Colonic mucosa (tissue), 4 donors: ENCODE measurements around the gene GRAP. TPM values are rescaled to one million over a fixed set of nuclear protein-coding genes. Genes with fewer than 3 reads are reported as not detected.
"Not testable (repeated sequence)": the region's sequence is repeated elsewhere in the genome, so short reads cannot be mapped to it uniquely, and the experiment has no call there.

ENCODE experiments used
- DNase-seq: peaks from one replicate; pipeline ENCODE4 v3.0.0-alpha.2; 2020
- H3K27ac ChIP-seq: fragments of 200-600 bp; one replicate; pipeline ENCODE4 v1.8.0; 2021
- H3K27me3 ChIP-seq: fragments of 200-600 bp; one replicate; pipeline ENCODE4 v1.8.0; 2021
- H3K36me3 ChIP-seq: fragments of 200-600 bp; one replicate; pipeline ENCODE4 v1.8.0; 2021
- H3K4me1 ChIP-seq: fragments of 200-600 bp; one replicate; pipeline ENCODE4 v1.8.0; 2021; ENCODE audit warnings: mild to moderate bottlenecking
- H3K4me3 ChIP-seq: fragments of 200-600 bp; one replicate; pipeline ENCODE4 v1.8.0; 2021
- H3K9ac ChIP-seq, 2 donors: one replicate each; pipeline ENCODE4 v1.7.0; 2013; ENCODE audit warnings: control low read depth in 2 of 2, low read depth in 2 of 2, low read length in 2 of 2
- H3K9me3 ChIP-seq: fragments of 200-600 bp; one replicate; pipeline ENCODE4 v1.8.0; 2021
- intact Hi-C: fragments of 100-400 bp; cut with DNase I; formaldehyde crosslinking; loops from one replicate; pipeline ENCODE4 v1.14.1; 2022
- total RNA-seq, 2 donors: library from RNA; stranded (reverse); fragmentation: NEBNext Ultra II Directional in 1 of 2; extraction: Animal tissue kit (Norgen Biotek cat#: 25700) in 1 of 2; gene quantifications; one replicate each; pipeline ENCODE4 v1.2.1, GENCODE V29; 2021
- TF ChIP-seq, protein P1 (sequence below): fragments of 200-600 bp; IDR thresholded peaks from one replicate; pipeline ENCODE4 v1.8.0; 2022; ENCODE audit warnings: antibody characterized with exemption, mild to moderate bottlenecking
- donor health status: healthy.
- donor health status: DM: no; HTN: no; CAD: no.
- donor health status: DM: no; HTN: no; CAD: no.

GRAP gene
- total RNA-seq, 2 donors from 2014 or later, result 0.93 to 1.1 TPM

DNA sequence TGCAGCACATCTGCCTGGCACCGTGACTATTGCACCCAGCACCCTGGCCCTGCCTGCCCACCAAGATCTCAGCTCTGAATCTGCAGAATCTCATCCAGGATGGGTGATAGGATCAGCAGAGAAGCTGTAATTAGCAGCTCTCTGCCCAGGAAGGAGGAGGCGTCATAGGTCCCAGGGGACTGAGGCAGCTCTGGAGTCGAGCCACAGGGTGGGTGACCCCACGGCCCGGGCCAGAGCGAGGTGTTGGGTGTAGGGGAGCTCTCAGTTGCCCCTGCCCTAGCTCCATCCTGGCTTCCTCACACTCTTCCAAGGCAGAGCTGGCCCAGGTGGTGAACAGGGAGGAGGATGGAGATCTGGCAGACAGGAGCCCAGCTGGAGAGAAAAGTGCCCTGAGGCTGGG, 24.0 kb downstream of the GRAP start:
- Histone ChIP-seq H3K9me3 (no peaks in the 10 kb centered on the region), H3K36me3 (no peaks in the 10 kb centered on the region), H3K9ac (no peak overlapping the region), H3K27ac (no peak overlapping the region), H3K4me1 (peaks cover 3% of the 10 kb centered on the region), H3K27me3 (no peaks in the 10 kb centered on the region), H3K4me3 (no peak overlapping the region)
- no peak for DNase-seq
- intact Hi-C loops, result loop anchor here (10.0 kb wide), 1 partner anchor 58 kb away; no protein-coding TSS in a partner anchor
- TF ChIP-seq, protein P1, sequence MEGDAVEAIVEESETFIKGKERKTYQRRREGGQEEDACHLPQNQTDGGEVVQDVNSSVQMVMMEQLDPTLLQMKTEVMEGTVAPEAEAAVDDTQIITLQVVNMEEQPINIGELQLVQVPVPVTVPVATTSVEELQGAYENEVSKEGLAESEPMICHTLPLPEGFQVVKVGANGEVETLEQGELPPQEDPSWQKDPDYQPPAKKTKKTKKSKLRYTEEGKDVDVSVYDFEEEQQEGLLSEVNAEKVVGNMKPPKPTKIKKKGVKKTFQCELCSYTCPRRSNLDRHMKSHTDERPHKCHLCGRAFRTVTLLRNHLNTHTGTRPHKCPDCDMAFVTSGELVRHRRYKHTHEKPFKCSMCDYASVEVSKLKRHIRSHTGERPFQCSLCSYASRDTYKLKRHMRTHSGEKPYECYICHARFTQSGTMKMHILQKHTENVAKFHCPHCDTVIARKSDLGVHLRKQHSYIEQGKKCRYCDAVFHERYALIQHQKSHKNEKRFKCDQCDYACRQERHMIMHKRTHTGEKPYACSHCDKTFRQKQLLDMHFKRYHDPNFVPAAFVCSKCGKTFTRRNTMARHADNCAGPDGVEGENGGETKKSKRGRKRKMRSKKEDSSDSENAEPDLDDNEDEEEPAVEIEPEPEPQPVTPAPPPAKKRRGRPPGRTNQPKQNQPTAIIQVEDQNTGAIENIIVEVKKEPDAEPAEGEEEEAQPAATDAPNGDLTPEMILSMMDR, result no peak

DNA sequence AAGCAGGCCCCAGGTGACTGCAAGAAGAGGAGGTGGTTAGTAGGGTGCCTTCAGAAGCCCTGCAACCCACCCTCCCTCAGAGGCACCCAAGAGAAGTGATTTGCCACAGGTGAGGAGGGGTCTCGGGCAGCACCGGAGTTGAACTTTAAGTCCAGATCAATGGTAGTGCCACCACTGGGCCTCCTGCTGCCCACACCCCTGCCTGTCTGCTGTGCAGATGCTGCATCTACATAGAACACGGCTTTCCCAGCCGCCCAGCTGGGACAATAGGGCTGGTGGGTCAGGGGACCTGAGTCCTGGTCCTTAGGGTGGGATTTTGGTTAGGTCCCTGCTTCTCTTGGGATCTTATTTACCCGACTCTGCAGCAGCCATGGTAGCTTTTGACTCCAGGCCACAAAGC, 24.6 kb downstream of the GRAP start:
- DNase-seq, result no peak
- no peaks in the 10 kb centered on the region for H3K9me3 ChIP-seq
- TF ChIP-seq, protein P1, result no peak

DNA sequence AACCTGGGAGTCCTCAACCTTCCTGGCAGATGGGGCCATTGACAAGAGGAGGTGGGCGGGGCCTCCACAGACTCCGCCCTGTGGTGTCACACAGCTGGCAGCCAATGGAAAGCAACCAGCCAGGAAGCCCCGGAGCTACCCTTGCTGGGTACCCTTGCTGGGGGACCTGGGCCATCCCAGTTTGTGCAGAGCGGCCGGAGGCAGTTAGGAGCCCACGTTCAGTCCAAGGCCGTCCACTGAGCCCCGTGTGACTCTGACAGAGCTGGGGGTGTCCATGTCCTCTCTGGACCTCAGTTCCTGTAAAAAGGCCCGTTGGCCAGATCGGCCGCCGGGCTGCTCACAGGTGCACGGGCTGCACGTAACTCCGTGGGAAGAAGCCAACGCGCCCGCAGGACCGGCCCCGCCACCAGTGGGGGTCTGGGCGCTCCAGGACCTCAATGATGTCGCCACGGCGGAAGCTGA, 25.1 kb downstream of the GRAP start:
- no peak overlapping the region for H3K9ac ChIP-seq
- no peaks in the 10 kb centered on the region for H3K27me3 ChIP-seq
- TF ChIP-seq, protein P1, result no peak
- intact Hi-C loops, result loop anchor here (10.0 kb wide), 1 partner anchor 57 kb away; no protein-coding TSS in a partner anchor
- H3K27ac ChIP-seq, result no peak overlapping the region
- no peaks in the 10 kb centered on the region for H3K9me3 ChIP-seq
- no peaks in the 10 kb centered on the region for H3K36me3 ChIP-seq
- no peak for DNase-seq
- H3K4me1 ChIP-seq, result peaks cover 4% of the 10 kb centered on the region
- H3K4me3 ChIP-seq, result no peak overlapping the region

More for the DNA sequence above, 24.6 kb downstream of the GRAP start:
- H3K9ac ChIP-seq, result no peak overlapping the region
- intact Hi-C loops, result loop anchor here (10.0 kb wide), 1 partner anchor 57 kb away; no protein-coding TSS in a partner anchor
- H3K4me3 ChIP-seq, result no peak overlapping the region
- no peak overlapping the region for H3K27ac ChIP-seq
- peaks cover 4% of the 10 kb centered on the region for H3K4me1 ChIP-seq
- no peaks in the 10 kb centered on the region for H3K27me3 ChIP-seq
- no peaks in the 10 kb centered on the region for H3K36me3 ChIP-seq

DNA sequence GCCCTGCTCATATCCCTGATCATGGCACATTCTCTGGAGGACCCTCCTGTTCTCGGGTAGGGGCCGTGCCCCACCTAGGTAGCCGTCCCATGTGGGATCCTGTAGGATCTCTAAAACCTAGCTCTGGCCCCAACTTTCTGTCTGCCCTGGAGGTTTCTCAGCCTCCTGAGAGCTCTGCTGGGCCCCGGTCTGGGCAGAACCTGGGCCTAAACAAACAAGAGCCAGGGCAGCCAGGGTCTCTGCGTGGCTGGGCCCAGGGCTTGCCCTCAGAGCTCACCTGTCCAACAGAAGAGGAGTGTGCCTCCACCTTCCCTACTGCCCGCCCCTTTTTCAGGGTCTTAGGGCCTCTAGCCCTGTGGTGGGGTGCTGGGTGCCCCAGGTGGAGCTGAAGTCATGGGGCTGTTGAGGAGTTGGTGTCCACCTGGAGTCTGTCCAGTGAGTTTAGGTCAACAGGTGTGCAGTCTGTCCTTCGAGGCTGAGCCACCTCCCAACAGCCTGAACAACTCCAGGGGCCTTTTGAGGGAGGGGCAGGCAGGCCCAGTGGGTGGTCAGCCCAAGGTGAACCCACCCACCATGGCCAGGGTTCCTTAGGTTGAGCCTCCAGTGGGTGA, 25.6 kb downstream of the GRAP start:
- H3K9ac ChIP-seq, H3K4me1 ChIP-seq, H3K4me3 ChIP-seq, H3K27me3 ChIP-seq, H3K36me3 ChIP-seq, H3K27ac ChIP-seq, DNase-seq, H3K9me3 ChIP-seq: not testable (repeated sequence)
- intact Hi-C loops, result loop anchor here (10.0 kb wide), 1 partner anchor 56 kb away; no protein-coding TSS in a partner anchor

DNA sequence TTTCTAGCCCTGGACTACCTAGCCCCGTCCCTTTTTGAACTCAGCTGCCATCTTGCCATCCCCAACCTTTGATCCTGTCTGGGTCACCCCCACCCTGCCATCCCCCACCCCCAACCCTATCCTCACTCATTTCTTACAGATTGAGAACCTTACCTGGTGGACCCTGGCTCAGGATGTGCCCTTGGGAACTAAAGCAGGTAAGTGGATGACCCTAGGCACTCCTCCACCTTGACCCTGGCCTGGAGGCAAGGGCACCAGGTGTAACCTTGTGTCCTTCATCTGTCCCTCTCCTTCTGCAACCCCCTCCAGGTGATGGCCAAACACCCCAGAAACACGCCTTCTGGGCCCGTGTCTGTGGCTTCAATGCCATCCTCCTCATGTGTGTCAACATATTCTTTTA, 26.7 kb downstream of the GRAP start:
- Histone ChIP-seq H3K27me3 (no peaks in the 10 kb centered on the region), H3K27ac (no peak overlapping the region), H3K4me1 (peaks cover 4% of the 10 kb centered on the region), H3K36me3 (no peaks in the 10 kb centered on the region), H3K4me3 (no peak overlapping the region), H3K9me3 (no peaks in the 10 kb centered on the region), H3K9ac (no peak overlapping the region)
- no peak for DNase-seq
- intact Hi-C loops, result loop anchor here (10.0 kb wide), 1 partner anchor 55 kb away; no protein-coding TSS in a partner anchor
- TF ChIP-seq, protein P1, result no peak
